ENCODE results near the gene GOSR1.
"Not testable (repeated sequence)": the region's sequence is repeated elsewhere in the genome, so short reads cannot be mapped to it uniquely, and the experiment has no call there.

GOSR1 gene

GRCh38 chr17:30561766-30562165 lies 84.6 kb downstream of the GOSR1 start:
- not testable (repeated sequence) for DNase-seq (ENCODE audit: low read depth)

GRCh38 chr17:30563131-30563904 lies 86.1 kb downstream of the GOSR1 start:
- DNase-seq (ENCODE audit: low read depth): not testable (repeated sequence)

GRCh38 chr17:30563905-30564390 lies 86.7 kb downstream of the GOSR1 start:
- DNase-seq (ENCODE audit: low read depth): peak; percentile 46

- DNase-seq (ENCODE audit: low read depth): not testable (repeated sequence)
These were observed 87.3 kb downstream of the GOSR1 start for GRCh38 chr17:30564422-30565072.

- peak; percentile 14 for DNase-seq (ENCODE audit: low read depth)
These were observed 88.1 kb downstream of the GOSR1 start for GRCh38 chr17:30565073-30565935.

- not testable (repeated sequence) for DNase-seq (ENCODE audit: low read depth)
These were observed 88.9 kb downstream of the GOSR1 start for GRCh38 chr17:30566104-30566503.

GRCh38 chr17:30566516-30567225 lies 89.5 kb downstream of the GOSR1 start:
- not testable (repeated sequence) for DNase-seq (ENCODE audit: low read depth)

- no peak for DNase-seq (ENCODE audit: low read depth)
These were observed 90.3 kb downstream of the GOSR1 start for GRCh38 chr17:30567231-30568116.

- DNase-seq (ENCODE audit: low read depth): no peak
These were observed 90.9 kb downstream of the GOSR1 start for GRCh38 chr17:30568117-30568430.

- not testable (repeated sequence) for DNase-seq (ENCODE audit: low read depth)
These were observed 92.4 kb downstream of the GOSR1 start for GRCh38 chr17:30569531-30570175.

GRCh38 chr17:30570191-30570590 lies 93.0 kb downstream of the GOSR1 start:
- DNase-seq (ENCODE audit: low read depth): no peak

GRCh38 chr17:30570596-30571265 lies 93.5 kb downstream of the GOSR1 start:
- DNase-seq (ENCODE audit: low read depth): no peak

GRCh38 chr17:30571404-30571803 lies 94.2 kb downstream of the GOSR1 start:
- not testable (repeated sequence) for DNase-seq (ENCODE audit: low read depth)

GRCh38 chr17:30571921-30572320 lies 94.7 kb downstream of the GOSR1 start:
- DNase-seq (ENCODE audit: low read depth): no peak

- not testable (repeated sequence) for DNase-seq (ENCODE audit: low read depth)
These were observed 95.7 kb downstream of the GOSR1 start for GRCh38 chr17:30572651-30573554.

- DNase-seq (ENCODE audit: low read depth): no peak
These were observed 96.5 kb downstream of the GOSR1 start for GRCh38 chr17:30573603-30574175.

- DNase-seq (ENCODE audit: low read depth): not testable (repeated sequence)
These were observed 97.1 kb downstream of the GOSR1 start for GRCh38 chr17:30574309-30574708.

GRCh38 chr17:30574806-30575205 lies 97.6 kb downstream of the GOSR1 start:
- DNase-seq (ENCODE audit: low read depth): not testable (repeated sequence)
